Spleen (tissue), 11 donors: Measurements from ENCODE around the gene VSIG10L. TPM values are rescaled to one million over a fixed set of nuclear protein-coding genes. Genes with fewer than 3 reads are reported as not detected.

Experiments used
- DNase-seq: peaks from one replicate; pipeline ENCODE4 v3.0.0-alpha.2; 2020
- H3K27ac ChIP-seq, 8 donors: fragments of 200-600 bp; sonication (generic) in 7 of 8; 1 replicate in 4 of 8; 2 replicates in 4 of 8; pipeline versions ENCODE4 v1.5.0 to v1.8.0; 2016 to 2021; ENCODE audit warnings: inconsistent platforms in 4 of 8, mild to moderate bottlenecking in 4 of 8, moderate library complexity in 1 of 8
- H3K27me3 ChIP-seq, 7 donors: fragments of 200-600 bp; sonication (generic) in 6 of 7; replicated peaks in 1 of 7; 1 replicate in 4 of 7; 2 replicates in 3 of 7; pipeline versions ENCODE4 v1.5.0 to v1.8.0; 2016 to 2021; ENCODE audit warnings: inconsistent platforms in 3 of 7, mild to moderate bottlenecking in 1 of 7
- H3K36me3 ChIP-seq, 6 donors: fragments of 200-600 bp; sonication (generic) in 5 of 6; 1 replicate in 4 of 6; 2 replicates in 2 of 6; pipeline versions ENCODE4 v1.5.0 to v1.8.0; 2016 to 2021; ENCODE audit warnings: inconsistent platforms in 2 of 6
- H3K4me1 ChIP-seq, 6 donors: fragments of 200-600 bp; sonication (generic) in 5 of 6; 1 replicate in 3 of 6; 2 replicates in 3 of 6; pipeline versions ENCODE4 v1.5.0 to v1.8.0; 2016 to 2021; ENCODE audit warnings: inconsistent platforms in 3 of 6
- H3K4me3 ChIP-seq, 8 donors: fragments of 200-600 bp; sonication (generic) in 7 of 8; 1 replicate in 4 of 8; 2 replicates in 4 of 8; pipeline versions ENCODE4 v1.5.0 to v1.8.0; 2016 to 2021; ENCODE audit warnings: inconsistent platforms in 4 of 8, mild to moderate bottlenecking in 4 of 8, moderate library complexity in 2 of 8
- H3K9me3 ChIP-seq, 8 donors: fragments of 200-600 bp; sonication (generic) in 7 of 8; 1 replicate in 4 of 8; 2 replicates in 4 of 8; pipeline versions ENCODE4 v1.5.0 to v1.8.0; 2016 to 2021; ENCODE audit warnings: inconsistent platforms in 4 of 8
- CTCF ChIP-seq, 11 experiments: fragments of 200-600 bp in 7 of 11; fragments of 450-650 bp in 4 of 11; sonication (generic) in 4 of 11; IDR thresholded peaks in 8 of 11; conservative IDR thresholded peaks in 3 of 11; 1 replicate in 7 of 11; 2 replicates in 4 of 11; pipeline versions ENCODE4 v1.4.0 to v1.8.0; 2016 to 2021; ENCODE audit warnings: antibody characterized with exemption in 11 of 11, inconsistent platforms in 4 of 11, mild to moderate bottlenecking in 1 of 11
- POLR2A ChIP-seq, 3 donors: fragments of 450-650 bp; IDR thresholded peaks; one replicate each; pipeline ENCODE4 v1.5.1; 2017; ENCODE audit warnings: antibody characterized with exemption in 3 of 3, mild to moderate bottlenecking in 1 of 3
- POLR2AphosphoS5 ChIP-seq, 3 donors: sonication (generic); formaldehyde crosslinking; IDR thresholded peaks; one replicate each; pipeline ENCODE4 v1.5.1; 2017; ENCODE audit warnings: antibody characterized with exemption in 3 of 3
- WGBS, 5 donors: extraction: QIAGEN DNeasy Blood & Tissue Kit in 3 of 5; methylation state at CpG; one replicate each; pipeline versions ENCODE4 v1.1.5 to v1.1.7; 2013 to 2018; 5-methylcytosine and 5-hydroxymethylcytosine counted together
- intact Hi-C: fragments of 100-400 bp; cut with DNase I; formaldehyde crosslinking; loops from one replicate; pipeline ENCODE4 v1.15.0; 2023; ENCODE audit warnings: low total_unique reads
- polyA plus RNA-seq, 3 donors: library from polyadenylated mRNA; stranded (reverse); fragments of 200-250 nt; gene quantifications; one replicate each; pipeline ENCODE4 v1.2.1, GENCODE V29; 2013
- total RNA-seq, 7 donors: library from RNA; depleted of rRNA in 3 of 7; stranded (reverse); fragments of >200 nt in 3 of 7; fragmentation: NEBNext Ultra II Directional in 4 of 7; extraction: Animal tissue kit (Norgen Biotek cat#: 25700) in 4 of 7; gene quantifications; one replicate each; pipeline versions ENCODE4 v1.1.0 to v1.2.1, GENCODE V29; 2016 to 2021
- donor health status: healthy with polysubstance abuse.
- donor health status: DM: no; HTN: no; CAD: no; lungs with moderate emphysema.
- donor health status: DM: no; HTN: no; CAD: no.
- donor health status: Bipolar disorder and iron deficiency.
- donor health status: healthy.
- donor health status: DM: no; HTN: no; CAD: no.
- donor health status: DM: yes; HTN: yes; CAD: no.

The VSIG10L gene
- total and polyA plus RNA-seq, 10 donors: 1.1 to 2.6 (median 1.7) TPM

GRCh38 chr19:51329411-51329810, 12.5 kb downstream of the VSIG10L start:
- H3K36me3 ChIP-seq: peaks cover 0 to 15% (median 0%) of the 10 kb centered on the region in 6 donors
- no peak overlapping the region for H3K4me3 ChIP-seq
- intact Hi-C loops: no loop called here
- peaks cover 0 to 21% (median 14%) of the 10 kb centered on the region in 6 donors for H3K4me1 ChIP-seq
- TF ChIP-seq POLR2A (IDR thresholded peaks at IDR 0.05) (no peak), POLR2AphosphoS5 (IDR thresholded peaks at IDR 0.05) (no peak), CTCF (IDR thresholded peaks at IDR 0.05 in 8 of 11, conservative IDR thresholded peaks at IDR 0.05 in 3 of 11) (no peak)
- H3K9me3 ChIP-seq: peaks cover 0 to 8% (median 0%) of the 10 kb centered on the region in 8 donors
- peaks cover 8 to 64% (median 43%) of the 10 kb centered on the region in 7 donors for H3K27me3 ChIP-seq
- no peak overlapping the region for H3K27ac ChIP-seq
- WGBS, 5 donors: 72 to 80% (median 77%) methylated on average over 5 of the region's 5 CpGs
- peak; percentile 49 for DNase-seq

GRCh38 chr19:51327066-51328001, 14.6 kb downstream of the VSIG10L start:
- Histone ChIP-seq H3K9me3 (peaks cover 0 to 8% (median 0%) of the 10 kb centered on the region in 8 donors), H3K27me3 (peaks cover 8 to 82% (median 43%) of the 10 kb centered on the region in 7 donors), H3K27ac (no peak overlapping the region), H3K4me3 (peak overlapping the region in 5 of 8 donors; percentile 1 to 53 (median 19)), H3K36me3 (peaks cover 0 to 15% (median 0%) of the 10 kb centered on the region in 6 donors), H3K4me1 (peaks cover 0 to 21% (median 14%) of the 10 kb centered on the region in 6 donors)
- 3 to 11% (median 4%) methylated on average over 60 to 75 of the region's 75 CpGs for WGBS, 5 donors
- TF ChIP-seq POLR2A (IDR thresholded peaks at IDR 0.05) (no peak), POLR2AphosphoS5 (IDR thresholded peaks at IDR 0.05) (peak in 1 of 3 donors; percentile 15), CTCF (IDR thresholded peaks at IDR 0.05 in 8 of 11, conservative IDR thresholded peaks at IDR 0.05 in 3 of 11) (peak in 2 of 11 experiments; percentile 28 to 33)
- peak; percentile 71 for DNase-seq
- intact Hi-C loops: no loop called here

GRCh38 chr19:51326216-51327065, 15.5 kb downstream of the VSIG10L start:
- Histone ChIP-seq H3K27ac (no peak overlapping the region), H3K4me1 (peaks cover 0 to 21% (median 14%) of the 10 kb centered on the region in 6 donors), H3K27me3 (peaks cover 8 to 82% (median 43%) of the 10 kb centered on the region in 7 donors), H3K4me3 (peak overlapping the region in 1 of 8 donors; percentile 53), H3K9me3 (peaks cover 0 to 8% (median 0%) of the 10 kb centered on the region in 8 donors), H3K36me3 (peaks cover 0 to 6% (median 0%) of the 10 kb centered on the region in 6 donors)
- TF ChIP-seq POLR2A (IDR thresholded peaks at IDR 0.05) (no peak), CTCF (IDR thresholded peaks at IDR 0.05 in 8 of 11, conservative IDR thresholded peaks at IDR 0.05 in 3 of 11) (no peak), POLR2AphosphoS5 (IDR thresholded peaks at IDR 0.05) (no peak)
- intact Hi-C loops: no loop called here
- 18 to 29% (median 19%) methylated on average over 20 to 36 of the region's 36 CpGs for WGBS, 5 donors
- no peak for DNase-seq
